GM21528 (cell line): ENCODE data around the gene PAGE4.

Experiments used
- ATAC-seq: cut with Tn5 transposase; IDR thresholded peaks from one replicate; pipeline ENCODE4 v1.9.1; 2021; ENCODE audit warnings: mild to moderate bottlenecking, moderate library complexity; ENCODE audit not compliant: unreplicated experiment, low FRiP score

PAGE4 gene

GRCh38 chrX:49862093-49862492, 33.0 kb downstream of the PAGE4 start:
- no peak for ATAC-seq

GRCh38 chrX:49868739-49869138, 39.6 kb downstream of the PAGE4 start:
- no peak for ATAC-seq

DNA sequence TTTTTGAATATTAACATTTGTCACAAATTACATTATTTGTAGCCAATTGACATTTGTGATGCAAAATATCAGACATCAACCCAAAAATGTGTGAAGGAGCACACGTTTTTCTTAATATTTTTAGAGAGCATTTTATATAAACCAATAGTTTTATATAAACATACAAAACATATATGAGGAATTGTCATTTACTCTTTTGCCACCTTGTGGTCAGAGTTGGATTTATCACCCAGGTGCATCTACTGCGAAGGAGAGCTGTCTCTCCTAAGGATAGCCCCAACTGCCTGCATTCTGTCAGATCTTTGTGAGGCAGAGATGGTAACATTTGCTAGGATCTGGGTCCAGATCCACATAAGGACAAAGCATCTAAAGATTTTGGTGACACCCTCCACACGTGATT, 47.6 kb downstream of the PAGE4 start:
- ATAC-seq = no peak

- ATAC-seq = no peak
Observed at GRCh38 chrX:49877397-49878101, 48.4 kb downstream of the PAGE4 start.

DNA sequence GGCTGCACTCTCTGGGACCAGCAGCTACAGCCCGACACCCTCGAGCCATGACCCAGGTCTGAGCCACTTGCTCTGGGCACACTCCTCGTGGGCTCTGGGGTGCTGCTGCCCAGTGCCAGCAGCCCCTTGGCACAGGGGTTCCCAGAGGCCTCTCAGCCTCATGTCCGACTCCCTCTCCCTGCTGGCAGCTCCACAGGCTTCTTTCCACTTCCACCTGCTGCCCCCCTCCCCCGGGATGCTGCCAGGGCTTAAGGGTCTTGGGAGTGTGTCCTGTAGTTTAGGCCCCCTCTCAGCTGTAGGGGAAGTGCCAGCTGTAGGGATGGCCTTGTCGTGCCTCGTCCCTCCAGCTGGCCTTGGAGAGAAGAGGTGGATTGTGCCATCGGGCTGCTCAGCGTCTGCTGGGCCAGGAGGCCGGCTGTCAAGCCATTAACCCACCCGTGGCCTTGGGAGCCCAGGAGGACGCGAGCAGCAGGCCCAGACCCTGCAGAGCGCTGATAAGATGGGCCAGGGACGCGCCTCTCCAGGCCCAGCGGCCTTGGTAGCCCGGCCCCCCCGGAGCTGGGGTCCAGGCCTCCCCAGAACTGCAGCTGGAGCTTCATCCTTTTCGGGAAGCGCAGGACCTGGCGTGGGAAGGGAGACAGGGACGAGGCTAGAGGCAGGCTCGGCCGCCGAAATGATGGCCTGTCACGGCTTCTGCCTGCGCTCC, 49.2 kb downstream of the PAGE4 start:
- ATAC-seq = no peak

DNA sequence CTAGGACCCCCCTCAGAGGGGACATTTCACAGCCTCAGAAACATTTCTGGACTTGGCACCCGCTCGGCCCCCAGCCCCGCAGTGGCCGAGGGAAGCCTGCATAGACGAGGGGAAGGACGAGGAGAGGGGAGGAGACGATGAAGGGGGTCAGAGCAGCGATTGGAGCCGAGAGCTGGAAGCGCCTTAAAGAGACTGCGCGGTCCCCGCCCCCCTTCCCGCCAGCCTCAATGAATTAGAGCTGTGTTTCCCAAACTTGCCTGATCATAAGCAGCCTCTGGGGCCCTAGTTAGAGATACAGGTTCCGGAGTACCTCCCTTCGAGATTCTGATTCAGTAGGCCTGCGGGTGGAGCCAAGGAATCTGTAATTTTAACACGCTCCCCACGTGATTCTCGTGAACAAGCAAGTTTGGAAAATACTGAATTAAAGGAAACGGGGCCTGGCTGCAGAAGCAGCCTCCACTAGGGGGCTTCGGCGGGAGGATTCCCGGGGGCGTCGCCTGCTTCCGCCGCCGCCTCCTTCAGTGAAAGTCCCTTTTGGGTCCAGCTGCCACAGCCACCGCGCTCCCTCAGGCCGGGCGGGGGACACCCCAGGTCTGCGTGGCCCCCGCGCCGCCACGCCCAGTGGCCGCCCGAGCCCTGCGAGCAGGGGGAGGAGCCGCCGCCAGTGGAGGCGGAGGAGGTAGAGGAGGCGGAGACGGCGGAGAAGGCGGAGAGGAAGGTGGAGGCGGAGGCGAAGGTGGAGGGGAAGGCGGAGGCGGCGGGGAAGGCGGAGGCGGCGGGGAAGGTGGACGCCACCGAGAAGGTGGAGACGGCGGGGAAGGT, 49.9 kb downstream of the PAGE4 start, which contains the start of gene USP27X:
USP27X (plus strand) TSS at position 651 of the 822 bp plus-strand sequence. CDS start 824 bp downstream, outside the sequence.
- peak; percentile 94 for ATAC-seq

GRCh38 chrX:49879656-49880277, 50.7 kb downstream of the PAGE4 start:
- peak; percentile 26 for ATAC-seq

- no peak for ATAC-seq
Observed at GRCh38 chrX:49880668-49881067, 51.6 kb downstream of the PAGE4 start.
